Neural progenitor cell (in vitro differentiated cells): Measurements from ENCODE around the gene PEPD. TPM values are rescaled to one million over a fixed set of nuclear protein-coding genes. Genes with fewer than 3 reads are reported as not detected.
A peak's percentile ranks its signal among the peaks of the same experiment; 100 is the strongest.

Experiments
- DNase-seq: peaks from one replicate; pipeline ENCODE4 v3.0.0-alpha.2; 2016; ENCODE audit warnings: low spot score
- H2AFZ ChIP-seq: fragments of 200-600 bp; sonication (generic); replicated peaks from 2 replicates; pipeline ENCODE4 v1.6.1; 2016; ENCODE audit warnings: antibody characterized with exemption
- H3F3A ChIP-seq: fragments of 200-600 bp; sonication (generic); 2 replicates; pipeline ENCODE4 v1.6.1; 2016; ENCODE audit warnings: antibody characterized with exemption, low read depth
- H3K27ac ChIP-seq: fragments of 200-600 bp; sonication (generic); 2 replicates; pipeline ENCODE4 v1.5.1; 2016; ENCODE audit warnings: mild to moderate bottlenecking
- H3K27me3 ChIP-seq: fragments of 200-600 bp; sonication (generic); 2 replicates; pipeline ENCODE4 v1.6.1; 2016; ENCODE audit warnings: mild to moderate bottlenecking, moderate library complexity
- H3K36me3 ChIP-seq: fragments of 200-600 bp; sonication (generic); 2 replicates; pipeline ENCODE4 v1.5.1; 2016
- H3K4me1 ChIP-seq: fragments of 200-600 bp; sonication (generic); 2 replicates; pipeline ENCODE4 v1.6.1; 2016; ENCODE audit warnings: mixed run types
- H3K4me2 ChIP-seq: fragments of 200-600 bp; sonication (generic); 2 replicates; pipeline ENCODE4 v1.6.1; 2016
- H3K4me3 ChIP-seq: fragments of 200-600 bp; sonication (generic); 2 replicates; pipeline ENCODE4 v1.5.1; 2016
- H3K79me2 ChIP-seq: fragments of 200-600 bp; sonication (generic); 2 replicates; pipeline ENCODE4 v1.6.1; 2016; ENCODE audit warnings: low read depth
- H3K9ac ChIP-seq: fragments of 200-600 bp; sonication (generic); 2 replicates; pipeline ENCODE4 v1.6.1; 2016
- H3K9me3 ChIP-seq: fragments of 200-600 bp; sonication (generic); 2 replicates; pipeline ENCODE4 v1.5.1; 2016; ENCODE audit warnings: low read depth
- H4K20me1 ChIP-seq: fragments of 200-600 bp; sonication (generic); 2 replicates; pipeline ENCODE4 v1.6.1; 2016; ENCODE audit warnings: low read depth
- H3K27ac Mint-ChIP-seq: 3 replicates; pipeline ENCODE4 v1.8.0; 2021; ENCODE audit warnings: mixed read lengths
- H3K27me3 Mint-ChIP-seq: 2 replicates; pipeline ENCODE4 v1.8.0; 2022; ENCODE audit warnings: low read depth, mild to moderate bottlenecking, inconsistent platforms, moderate library complexity, mixed read lengths; ENCODE audit not compliant: insufficient read depth
- H3K36me3 Mint-ChIP-seq: 3 replicates; pipeline ENCODE4 v1.8.0; 2021; ENCODE audit warnings: mixed read lengths
- H3K4me1 Mint-ChIP-seq: 3 replicates; pipeline ENCODE4 v1.8.0; 2021; ENCODE audit warnings: mixed read lengths
- H3K4me3 Mint-ChIP-seq: 3 replicates; pipeline ENCODE4 v1.8.0; 2021; ENCODE audit warnings: mild to moderate bottlenecking, moderate library complexity, mixed read lengths
- H3K9me3 Mint-ChIP-seq: 3 replicates; pipeline ENCODE4 v1.8.0; 2020; ENCODE audit warnings: mixed read lengths
- CTCF ChIP-seq: fragments of 200-600 bp; sonication (generic); IDR thresholded peaks from 2 replicates; pipeline ENCODE4 v1.5.1; 2017; ENCODE audit warnings: antibody characterized with exemption, mild to moderate bottlenecking
- EZH2 ChIP-seq: fragments of 200-600 bp; sonication (generic); IDR thresholded peaks from 2 replicates; pipeline ENCODE4 v1.6.1; 2017; ENCODE audit warnings: antibody characterized with exemption, mild to moderate bottlenecking, moderate library complexity
- EZH2phosphoT487 ChIP-seq: fragments of 200-600 bp; sonication (generic); IDR thresholded peaks from 2 replicates; pipeline ENCODE4 v1.6.1; 2017; ENCODE audit warnings: antibody characterized with exemption
- total RNA-seq: library from RNA; depleted of rRNA; stranded (reverse); fragments of >200 nt; gene quantifications from 2 replicates; pipeline ENCODE4 v1.2.3, GENCODE V29; 2015; ENCODE audit warnings: low replicate concordance

The PEPD gene
- total RNA-seq, 1 donor from 2014 or later, result 47.0 TPM

GRCh38 chr19:33416307-33417215, 105.0 kb downstream of the PEPD start:
- Histone ChIP-seq H3K27me3 (no peaks in the 10 kb centered on the region), H3K79me2 (no peaks in the 10 kb centered on the region), H3F3A (no peaks in the 10 kb centered on the region), H3K4me1 (peaks cover 3% of the 10 kb centered on the region), H3K4me3 (peak overlapping the region; percentile 40), H3K9ac (no peak overlapping the region), H3K9me3 (no peaks in the 10 kb centered on the region), H2AFZ (peak overlapping the region; percentile 75), H3K27ac (no peak overlapping the region), H3K36me3 (no peaks in the 10 kb centered on the region), H4K20me1 (peaks cover 20% of the 10 kb centered on the region), H3K4me2 (peak overlapping the region; percentile 84)
- peaks cover 2% of the 10 kb centered on the region for H3K27me3 Mint-ChIP-seq
- no peaks in the 10 kb centered on the region for H3K9me3 Mint-ChIP-seq
- peak; percentile 81 for DNase-seq
- H3K4me3 Mint-ChIP-seq, result peak overlapping the region; percentile 16
- peaks cover 16% of the 10 kb centered on the region for H3K4me1 Mint-ChIP-seq
- H3K36me3 Mint-ChIP-seq, result no peaks in the 10 kb centered on the region
- peak overlapping the region; percentile 51 for H3K27ac Mint-ChIP-seq
- TF ChIP-seq CTCF, result peak; percentile 81
- no peak for TF ChIP-seq EZH2

- Histone ChIP-seq H3K36me3 (no peaks in the 10 kb centered on the region), H3K4me1 (peaks cover 3% of the 10 kb centered on the region), H3K79me2 (no peaks in the 10 kb centered on the region), H3F3A (no peaks in the 10 kb centered on the region), H3K27ac (no peak overlapping the region), H3K4me3 (no peak overlapping the region), H3K4me2 (no peak overlapping the region), H3K27me3 (no peaks in the 10 kb centered on the region), H4K20me1 (peaks cover 18% of the 10 kb centered on the region), H2AFZ (no peak overlapping the region), H3K9ac (no peak overlapping the region), H3K9me3 (no peaks in the 10 kb centered on the region)
- Mint-ChIP-seq H3K27ac (no peak overlapping the region), H3K27me3 (peaks cover 2% of the 10 kb centered on the region), H3K4me1 (peaks cover 14% of the 10 kb centered on the region), H3K36me3 (no peaks in the 10 kb centered on the region), H3K9me3 (no peaks in the 10 kb centered on the region), H3K4me3 (no peak overlapping the region)
- no peak for DNase-seq
- no peak for TF ChIP-seq EZH2phosphoT487
- no peak for TF ChIP-seq CTCF
- TF ChIP-seq EZH2, result no peak
These were observed 106.7 kb downstream of the PEPD start for GRCh38 chr19:33414667-33415605.

- Histone ChIP-seq H3K9ac (no peak overlapping the region), H3K4me1 (no peaks in the 10 kb centered on the region), H3K27ac (no peak overlapping the region), H3K4me3 (no peak overlapping the region), H2AFZ (no peak overlapping the region), H3K36me3 (no peaks in the 10 kb centered on the region), H3K9me3 (no peaks in the 10 kb centered on the region), H3F3A (no peaks in the 10 kb centered on the region), H3K4me2 (no peak overlapping the region), H3K79me2 (no peaks in the 10 kb centered on the region), H4K20me1 (peaks cover 11% of the 10 kb centered on the region), H3K27me3 (no peaks in the 10 kb centered on the region)
- no peak for DNase-seq
- Mint-ChIP-seq H3K27ac (no peak overlapping the region), H3K27me3 (peaks cover 2% of the 10 kb centered on the region), H3K36me3 (no peaks in the 10 kb centered on the region), H3K9me3 (no peaks in the 10 kb centered on the region), H3K4me3 (no peak overlapping the region), H3K4me1 (peaks cover 6% of the 10 kb centered on the region)
- TF ChIP-seq CTCF (no peak), EZH2phosphoT487 (no peak), EZH2 (no peak)
These were observed 107.5 kb downstream of the PEPD start for GRCh38 chr19:33413868-33414666.
